ENCODE results near the gene EFL1.

Gene EFL1

DNA sequence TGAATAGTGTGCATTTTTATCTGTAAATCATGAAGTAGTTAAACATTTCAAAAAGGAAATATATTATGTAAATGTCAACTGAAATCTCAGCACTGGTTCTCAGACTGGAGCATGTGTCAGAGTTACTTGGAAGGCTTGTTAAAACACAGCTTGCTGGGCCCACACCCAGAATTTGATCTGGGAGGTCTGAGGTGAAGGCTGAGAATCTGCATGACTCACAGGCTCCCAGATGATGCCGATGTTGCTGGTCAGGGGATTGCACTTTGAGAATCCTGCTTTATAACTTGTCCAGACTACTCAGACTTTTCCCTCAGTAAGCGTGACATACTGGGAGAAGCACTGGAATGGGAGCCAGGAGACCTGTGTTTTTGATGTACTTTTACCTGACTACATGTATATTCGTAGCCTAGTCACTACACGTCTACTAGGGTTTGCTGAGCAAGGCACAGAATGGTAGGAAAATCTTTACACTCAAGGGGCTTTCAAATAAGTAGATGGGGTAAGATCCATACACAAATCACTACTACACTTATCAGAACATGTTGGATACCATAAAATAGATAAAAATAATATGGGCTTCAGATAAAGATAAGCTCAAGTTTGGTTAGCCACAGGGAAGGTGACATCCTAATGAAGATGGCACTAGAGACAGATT lies 139.7 kb downstream of the EFL1 start:
- DNase-seq (ENCODE audit: low read depth), result no peak

DNA sequence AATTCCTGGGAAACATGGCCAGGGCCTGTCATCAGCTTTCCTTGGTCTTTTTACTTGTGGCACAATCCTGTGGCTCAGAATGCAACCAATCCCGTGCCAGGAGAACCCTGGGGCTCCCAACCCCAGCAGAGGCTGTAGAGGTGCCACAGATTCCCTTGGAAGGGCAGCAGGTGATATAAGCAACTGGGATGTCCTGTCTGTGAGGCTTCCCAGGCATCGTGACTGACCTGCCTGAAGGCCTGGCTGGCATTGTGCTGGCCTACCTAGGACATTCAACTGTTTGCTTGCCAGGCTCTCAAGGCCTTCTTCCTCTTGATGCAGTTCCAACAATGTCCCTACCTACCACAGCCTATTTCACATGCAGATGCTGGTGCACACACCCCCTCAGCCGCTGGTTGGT lies 144.5 kb downstream of the EFL1 start:
- DNase-seq (ENCODE audit: low read depth), result no peak

DNA sequence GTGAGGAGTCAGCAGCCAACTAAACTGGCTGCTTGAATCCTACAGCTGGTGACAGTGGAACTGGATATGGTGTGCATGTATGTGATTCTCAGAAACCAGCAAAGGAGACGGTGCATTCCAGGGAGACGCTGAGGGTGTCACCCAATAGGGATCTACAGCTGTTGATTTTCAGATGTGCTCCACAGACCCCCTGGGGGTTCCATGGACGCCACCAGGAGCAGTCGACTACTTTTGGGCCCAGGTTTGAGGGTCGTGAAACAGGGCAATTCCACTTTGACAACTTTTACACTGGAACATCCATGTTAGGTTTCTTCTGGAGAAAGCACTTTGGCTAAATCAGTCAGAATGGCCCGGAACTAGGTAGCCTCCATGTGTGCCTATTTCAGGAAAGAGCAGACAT lies 145.2 kb downstream of the EFL1 start:
- no peak for DNase-seq (ENCODE audit: low read depth)

GRCh38 chr15:82114660-82115059 lies 147.9 kb downstream of the EFL1 start:
- DNase-seq (ENCODE audit: low read depth), result no peak

DNA sequence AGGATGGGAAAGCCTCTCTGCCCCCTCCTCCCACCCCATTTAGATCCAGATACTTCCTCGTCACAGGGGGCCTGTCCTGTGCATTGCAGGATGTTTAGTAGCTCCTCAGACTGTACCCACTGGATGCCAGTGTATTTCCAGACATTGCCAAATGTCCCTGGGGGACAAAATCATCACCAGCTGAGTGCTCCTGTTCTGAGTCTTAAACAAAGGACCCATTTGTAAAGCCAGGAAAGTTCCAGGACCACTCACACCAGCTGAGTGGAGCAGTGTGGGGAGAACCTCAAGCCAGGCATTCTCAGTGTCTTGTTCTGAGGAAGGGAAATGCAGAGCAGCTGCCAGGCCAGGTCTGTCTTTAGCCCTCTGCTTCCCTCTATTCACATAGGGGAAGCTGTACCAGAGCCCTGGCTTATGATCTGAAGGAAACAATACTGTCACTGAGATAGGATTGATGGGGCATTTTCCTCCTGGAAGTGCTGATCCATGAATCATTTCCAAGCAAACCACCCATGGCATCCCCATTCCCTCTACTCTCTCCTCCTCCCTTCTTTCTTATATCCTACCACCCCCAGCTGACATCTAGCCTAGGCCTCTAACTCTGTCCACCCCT lies 149.3 kb downstream of the EFL1 start:
- no peak for DNase-seq (ENCODE audit: low read depth)

GRCh38 chr15:82111918-82112317 lies 150.6 kb downstream of the EFL1 start:
- DNase-seq (ENCODE audit: low read depth), result no peak

GRCh38 chr15:82110144-82110543 lies 152.4 kb downstream of the EFL1 start:
- no peak for DNase-seq (ENCODE audit: low read depth)

DNA sequence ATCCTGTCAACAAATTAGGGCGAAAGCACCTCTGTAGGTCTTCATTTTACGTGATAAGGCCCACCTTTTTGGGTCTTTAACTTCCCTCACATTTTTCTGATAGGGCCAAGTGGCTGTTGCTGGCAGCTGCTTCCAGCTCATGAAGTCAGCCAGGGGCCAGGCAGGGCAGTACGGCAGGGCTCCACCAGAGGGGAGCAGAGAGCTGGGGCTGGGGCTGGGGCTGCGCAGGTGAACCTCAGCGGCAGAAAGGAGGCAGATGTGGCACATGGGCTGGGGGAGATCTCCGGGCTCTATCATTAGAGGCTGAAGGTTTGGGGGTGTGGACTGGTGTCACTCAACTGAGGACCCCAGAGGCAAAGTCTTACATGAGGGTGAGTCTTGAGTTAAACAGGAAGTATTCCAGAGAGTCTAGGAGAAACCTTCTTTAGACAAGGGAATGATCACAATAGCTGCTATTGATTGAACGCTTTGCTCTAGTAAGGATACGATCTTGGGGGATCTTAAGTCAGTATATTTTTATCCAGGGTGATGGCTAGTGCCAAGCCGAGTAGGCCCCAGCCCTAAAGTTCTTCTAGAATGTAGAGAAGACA lies 153.9 kb downstream of the EFL1 start:
- DNase-seq (ENCODE audit: low read depth), result peak; percentile 56

- DNase-seq (ENCODE audit: low read depth), result no peak
Observed at GRCh38 chr15:82106679-82107078, 155.9 kb downstream of the EFL1 start.

DNA sequence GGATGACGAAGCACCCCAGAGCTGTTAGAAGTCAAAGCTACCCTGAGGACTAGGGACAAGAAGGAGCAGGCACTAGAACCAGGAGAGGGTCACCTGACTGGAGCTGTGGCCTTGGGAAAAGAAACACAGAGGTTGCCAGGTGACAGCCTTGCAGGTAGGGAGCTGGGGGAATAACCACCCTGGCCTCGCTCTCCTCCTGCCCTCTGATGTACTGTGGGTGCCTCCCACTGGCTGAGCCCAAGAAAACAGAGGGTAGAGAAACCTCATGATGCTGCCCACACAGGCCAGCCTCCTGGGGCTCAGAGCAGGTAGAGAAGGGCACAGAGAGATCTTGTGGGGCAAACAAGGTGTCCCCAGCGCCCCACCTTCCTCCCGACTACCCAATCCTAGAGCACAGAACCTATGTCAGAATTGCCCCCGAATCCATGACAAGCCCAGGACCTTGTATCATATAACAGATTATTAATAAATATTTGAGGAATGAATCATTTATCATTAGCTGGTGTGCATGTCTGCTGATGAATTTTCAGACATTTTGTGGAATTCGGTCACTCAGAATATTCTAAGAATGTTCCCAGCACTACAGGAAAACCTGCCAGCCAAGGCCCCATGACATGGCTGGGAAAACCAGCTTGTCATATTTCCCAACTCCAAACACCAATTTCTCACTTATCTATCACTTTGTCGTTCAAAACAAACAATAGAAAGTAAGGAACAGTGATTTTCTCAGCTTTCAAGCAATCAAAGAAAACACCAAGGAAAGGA lies 156.9 kb downstream of the EFL1 start:
- DNase-seq (ENCODE audit: low read depth), result no peak

DNA sequence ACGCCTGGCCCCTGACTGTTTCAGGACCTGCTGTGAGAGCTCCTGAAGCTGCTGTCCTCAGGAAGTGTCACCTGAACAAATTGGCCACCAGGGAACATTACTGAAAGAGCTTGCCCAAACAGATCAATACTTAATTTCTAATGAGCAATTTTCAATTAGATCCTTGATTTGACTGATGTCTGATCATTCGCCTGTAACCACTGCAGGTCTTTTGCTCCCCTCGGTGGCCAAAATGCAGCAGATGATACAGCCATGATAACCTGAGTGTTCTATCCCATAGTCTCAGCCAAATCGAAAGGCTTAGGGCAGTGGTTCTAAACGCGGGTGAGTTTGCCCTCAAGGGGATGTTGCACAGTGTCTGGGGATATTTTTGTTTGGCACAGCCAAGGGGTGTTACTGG lies 159.1 kb downstream of the EFL1 start:
- DNase-seq (ENCODE audit: low read depth), result no peak

DNA sequence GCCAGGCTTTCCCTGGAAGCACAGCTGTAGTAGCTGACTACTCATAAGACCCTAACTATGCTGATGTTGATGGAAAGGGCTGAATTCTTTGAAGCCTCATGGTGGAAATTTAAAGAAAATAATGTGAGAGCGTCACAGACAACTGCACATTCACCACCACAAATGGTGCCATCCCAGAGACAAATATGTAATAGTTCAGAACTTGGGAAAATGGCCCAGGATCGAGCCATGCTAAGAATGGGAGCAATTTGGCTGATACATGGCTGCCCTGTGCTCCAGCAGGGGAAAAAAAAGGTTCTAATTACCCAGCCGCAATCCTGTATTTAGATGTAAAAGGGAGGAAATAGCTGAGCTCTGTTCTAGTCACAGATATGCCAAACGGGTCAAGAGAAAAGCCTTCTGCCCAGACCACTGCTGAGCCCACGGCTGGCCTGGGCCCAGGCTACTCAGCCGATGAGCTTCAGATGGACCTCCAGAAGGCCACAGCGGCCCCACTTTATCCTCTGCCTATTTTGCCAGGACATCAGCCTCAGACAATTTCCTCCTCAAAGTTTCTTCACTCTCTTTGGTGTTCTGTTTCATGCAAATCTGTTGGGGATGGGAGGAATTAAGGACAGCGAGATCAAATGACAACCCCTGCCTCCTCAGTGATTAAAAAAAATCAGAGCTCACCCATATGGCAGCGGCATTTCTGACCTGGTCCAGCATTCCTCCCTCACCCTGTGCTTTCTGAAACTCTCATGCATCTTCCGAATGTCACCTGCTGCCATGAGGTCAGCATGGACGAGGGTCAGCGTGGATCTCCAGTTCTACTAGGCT lies 162.2 kb downstream of the EFL1 start:
- no peak for DNase-seq (ENCODE audit: low read depth)

GRCh38 chr15:82098674-82099073 lies 163.9 kb downstream of the EFL1 start:
- DNase-seq (ENCODE audit: low read depth), result no peak

GRCh38 chr15:82095803-82096202 lies 166.7 kb downstream of the EFL1 start:
- DNase-seq (ENCODE audit: low read depth), result no peak

GRCh38 chr15:82093774-82094211 lies 168.7 kb downstream of the EFL1 start:
- no peak for DNase-seq (ENCODE audit: low read depth)

DNA sequence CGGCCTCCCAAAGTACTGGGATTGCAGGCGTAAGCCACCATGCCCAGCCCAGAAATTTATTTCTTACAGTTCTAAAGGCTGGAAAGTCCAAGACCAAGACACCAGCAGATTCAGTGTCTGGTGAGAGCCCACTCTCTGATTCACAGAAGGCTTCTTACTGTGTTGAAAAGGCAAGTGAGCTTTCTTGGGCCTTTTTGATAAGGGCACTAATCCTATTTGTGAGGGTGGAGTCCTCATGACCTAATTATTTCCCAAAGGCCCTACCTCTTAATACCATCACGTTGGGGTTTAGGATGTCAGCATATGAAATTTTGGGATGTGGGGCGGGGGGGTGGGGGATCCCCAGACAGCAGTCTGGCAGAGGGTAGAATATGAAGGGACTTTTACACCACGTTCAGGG lies 169.2 kb downstream of the EFL1 start:
- DNase-seq (ENCODE audit: low read depth), result no peak

GRCh38 chr15:82091636-82092140 lies 170.8 kb downstream of the EFL1 start:
- no peak for DNase-seq (ENCODE audit: low read depth)

GRCh38 chr15:82086243-82086995 lies 176.1 kb downstream of the EFL1 start:
- no peak for DNase-seq (ENCODE audit: low read depth)

DNA sequence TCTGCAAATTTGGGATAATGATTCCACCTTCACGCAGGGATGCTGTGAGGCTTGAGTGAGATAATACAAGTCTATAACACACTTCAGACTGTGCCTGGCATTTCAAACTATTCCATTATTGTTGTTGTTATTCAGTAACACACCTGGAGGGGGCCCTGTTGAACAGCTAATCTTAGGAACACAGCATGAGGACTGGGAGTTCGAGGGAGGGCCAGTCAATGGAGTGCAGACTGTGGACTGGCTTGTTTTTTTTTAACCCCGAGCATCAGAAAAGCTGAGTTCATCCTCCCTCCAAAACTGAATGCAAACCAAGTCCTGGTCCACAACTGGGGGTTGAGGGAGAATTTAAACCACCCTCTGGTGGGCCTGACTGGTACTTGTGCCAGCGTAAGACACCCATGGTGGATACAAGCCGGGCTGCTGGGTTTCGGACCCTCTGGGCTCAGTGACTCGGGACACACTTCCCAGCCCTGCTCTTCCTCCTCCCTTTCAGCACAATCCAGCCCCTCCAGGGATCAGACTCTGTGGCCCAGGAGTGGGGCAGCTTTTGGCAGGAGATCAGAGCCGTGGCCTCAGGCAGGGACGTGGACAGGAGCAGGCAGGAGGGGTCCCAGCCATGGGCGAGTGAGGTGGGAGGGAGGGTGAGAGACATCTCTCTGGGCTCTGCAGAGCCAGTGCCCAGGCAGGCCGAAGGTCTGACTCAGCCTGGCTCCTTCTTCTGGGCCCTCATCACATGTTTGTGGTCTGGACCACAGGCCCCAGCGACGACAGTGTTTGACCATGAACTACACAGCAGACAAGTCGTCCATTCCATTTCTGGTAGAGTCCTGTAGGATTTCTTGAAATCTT lies 180.4 kb downstream of the EFL1 start:
- no peak for DNase-seq (ENCODE audit: low read depth)

GRCh38 chr15:82080774-82081173 lies 181.8 kb downstream of the EFL1 start:
- no peak for DNase-seq (ENCODE audit: low read depth)

All from activated T-cell treated with anti-CD3 and anti-CD28 coated beads for 1 hour (primary cell).